Lower lobe of right lung (tissue), 2 donors: ENCODE results near the gene ZNF438. TPM values are rescaled to one million over a fixed set of nuclear protein-coding genes. Genes with fewer than 3 reads are reported as not detected.
A peak's percentile ranks its signal among the peaks of the same experiment; 100 is the strongest.

Source experiments
- ATAC-seq, 2 donors: fragments of 200-7000 bp; cut with Tn5 transposase; one replicate each; pipeline ENCODE4 v1.9.1; 2020 to 2022; ENCODE audit warnings: mild to moderate bottlenecking in 2 of 2, moderate library complexity in 2 of 2
- DNase-seq: peaks from one replicate; pipeline ENCODE4 v3.0.0-alpha.2; 2020
- H3K27ac ChIP-seq: fragments of 200-600 bp; one replicate; pipeline ENCODE4 v1.8.0; 2022
- H3K27me3 ChIP-seq: fragments of 200-600 bp; one replicate; pipeline ENCODE4 v1.8.0; 2022; ENCODE audit warnings: low read depth
- H3K36me3 ChIP-seq: fragments of 200-600 bp; one replicate; pipeline ENCODE4 v1.8.0; 2022; ENCODE audit warnings: mild to moderate bottlenecking
- H3K4me1 ChIP-seq: fragments of 200-600 bp; one replicate; pipeline ENCODE4 v1.8.0; 2022
- H3K4me3 ChIP-seq: fragments of 200-600 bp; one replicate; pipeline ENCODE4 v1.8.0; 2022; ENCODE audit warnings: mild to moderate bottlenecking
- H3K9me3 ChIP-seq: fragments of 200-600 bp; one replicate; pipeline ENCODE4 v1.8.0; 2022
- CTCF ChIP-seq: fragments of 200-600 bp; IDR thresholded peaks from one replicate; pipeline ENCODE4 v1.8.0; 2022; ENCODE audit warnings: antibody characterized with exemption, mild to moderate bottlenecking
- intact Hi-C: fragments of 100-400 bp; cut with DNase I; formaldehyde crosslinking; loops from one replicate; pipeline ENCODE4 v1.11.0; 2022
- total RNA-seq: library from RNA; stranded (reverse); fragmentation: NEBNext Ultra II Directional; extraction: Animal tissue kit (Norgen Biotek cat#: 25700); gene quantifications from one replicate; pipeline ENCODE4 v1.2.1, GENCODE V29; 2021
- donor health status: DM: no; HTN: yes; CAD: no; lungs with severe emphysema.

Gene ZNF438
- total RNA-seq, 1 donor from 2014 or later = 15.2 TPM

GRCh38 chr10:31000071-31000782 lies 31.4 kb downstream of the ZNF438 start:
- intact Hi-C loops = no loop called here
- Histone ChIP-seq H3K4me1 (peaks cover 41% of the 10 kb centered on the region), H3K36me3 (no peaks in the 10 kb centered on the region), H3K9me3 (peaks cover 8% of the 10 kb centered on the region), H3K27me3 (no peaks in the 10 kb centered on the region), H3K4me3 (no peak overlapping the region), H3K27ac (no peak overlapping the region)
- no peak for TF ChIP-seq CTCF
- DNase-seq (no peak), ATAC-seq (peak; percentile 38 to 43)

GRCh38 chr10:30999070-30999712 lies 32.5 kb downstream of the ZNF438 start:
- peaks cover 34% of the 10 kb centered on the region for H3K4me1 ChIP-seq
- H3K27ac ChIP-seq = peak overlapping the region; percentile 70
- intact Hi-C loops = no loop called here
- peak overlapping the region; percentile 41 for H3K4me3 ChIP-seq
- no peaks in the 10 kb centered on the region for H3K27me3 ChIP-seq
- no peak for DNase-seq
- no peak for TF ChIP-seq CTCF
- peaks cover 15% of the 10 kb centered on the region for H3K9me3 ChIP-seq
- ATAC-seq = peak; percentile 89 to 93
- no peaks in the 10 kb centered on the region for H3K36me3 ChIP-seq

GRCh38 chr10:30997536-30998235 lies 34.0 kb downstream of the ZNF438 start:
- H3K27ac ChIP-seq = peak overlapping the region; percentile 70
- peak overlapping the region; percentile 41 for H3K4me3 ChIP-seq
- intact Hi-C loops = no loop called here
- DNase-seq = no peak
- H3K36me3 ChIP-seq = no peaks in the 10 kb centered on the region
- no peak for ATAC-seq
- H3K4me1 ChIP-seq = peaks cover 34% of the 10 kb centered on the region
- H3K27me3 ChIP-seq = no peaks in the 10 kb centered on the region
- H3K9me3 ChIP-seq = peaks cover 15% of the 10 kb centered on the region
- no peak for TF ChIP-seq CTCF

- H3K27me3 ChIP-seq = no peaks in the 10 kb centered on the region
- intact Hi-C loops = no loop called here
- H3K9me3 ChIP-seq = peaks cover 15% of the 10 kb centered on the region
- TF ChIP-seq CTCF = no peak
- ATAC-seq (no peak), DNase-seq (no peak)
- peak overlapping the region; percentile 70 for H3K27ac ChIP-seq
- H3K36me3 ChIP-seq = no peaks in the 10 kb centered on the region
- peak overlapping the region; percentile 6 for H3K4me3 ChIP-seq
- peaks cover 39% of the 10 kb centered on the region for H3K4me1 ChIP-seq
Observed at GRCh38 chr10:30996481-30997005, 35.1 kb downstream of the ZNF438 start.

GRCh38 chr10:30995081-30995770 lies 36.4 kb downstream of the ZNF438 start:
- Histone ChIP-seq H3K4me1 (peaks cover 38% of the 10 kb centered on the region), H3K27me3 (no peaks in the 10 kb centered on the region), H3K4me3 (no peak overlapping the region), H3K9me3 (peaks cover 15% of the 10 kb centered on the region), H3K36me3 (no peaks in the 10 kb centered on the region), H3K27ac (peak overlapping the region; percentile 11)
- no peak for TF ChIP-seq CTCF
- DNase-seq (no peak), ATAC-seq (no peak)
- intact Hi-C loops = no loop called here
